IPS-15b (cell line): Measurements from ENCODE around the gene RPS27L.

Experiments used
- H3K27me3 ChIP-seq: one replicate; pipeline ENCODE4 v1.6.1; 2013; ENCODE audit warnings: low read length; ENCODE audit not compliant: control insufficient read depth, insufficient read depth
- H3K36me3 ChIP-seq: one replicate; pipeline ENCODE4 v1.6.1; 2013; ENCODE audit warnings: low read length; ENCODE audit not compliant: control insufficient read depth, insufficient read depth
- H3K4me1 ChIP-seq: one replicate; pipeline ENCODE4 v1.6.1; 2013; ENCODE audit warnings: mild to moderate bottlenecking, low read length; ENCODE audit not compliant: control insufficient read depth, insufficient read depth
- H3K4me3 ChIP-seq: one replicate; pipeline ENCODE4 v1.5.1; 2013; ENCODE audit warnings: low read depth, low read length
- H3K9ac ChIP-seq: one replicate; pipeline ENCODE4 v1.6.1; 2013; ENCODE audit warnings: low read depth, mild to moderate bottlenecking, low read length
- H3K9me3 ChIP-seq: one replicate; pipeline ENCODE4 v1.6.1; 2013; ENCODE audit warnings: mild to moderate bottlenecking, low read length; ENCODE audit not compliant: control insufficient read depth, insufficient read depth

RPS27L gene

GRCh38 chr15:63181648-63182047, 24.4 kb upstream of the RPS27L start:
- Histone ChIP-seq H3K9ac (no peak overlapping the region), H3K27me3 (no peaks in the 10 kb centered on the region), H3K36me3 (no peaks in the 10 kb centered on the region), H3K4me1 (no peaks in the 10 kb centered on the region), H3K4me3 (no peak overlapping the region), H3K9me3 (no peaks in the 10 kb centered on the region)

DNA sequence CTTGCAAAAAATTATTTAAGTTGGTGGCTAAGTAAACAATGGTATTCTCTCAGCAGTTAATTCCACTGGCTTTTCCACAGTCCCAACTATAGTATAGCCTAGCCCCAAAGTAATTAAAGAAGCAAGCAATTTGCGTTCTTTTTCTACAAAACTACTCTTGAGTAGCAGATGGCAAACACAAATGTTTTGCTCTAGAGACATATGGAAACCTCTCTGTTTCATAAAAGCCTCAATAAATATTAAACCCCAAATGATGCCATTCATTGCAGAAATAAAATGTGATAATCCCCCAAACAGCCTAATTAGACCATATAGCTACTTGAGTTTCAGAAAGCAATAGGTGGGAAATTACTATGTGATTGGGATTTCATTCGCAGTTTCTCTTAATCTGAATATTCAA, 23.5 kb upstream of the RPS27L start:
- no peaks in the 10 kb centered on the region for H3K27me3 ChIP-seq
- no peak overlapping the region for H3K4me3 ChIP-seq
- no peak overlapping the region for H3K9ac ChIP-seq
- H3K4me1 ChIP-seq = no peaks in the 10 kb centered on the region
- H3K36me3 ChIP-seq = no peaks in the 10 kb centered on the region
- no peaks in the 10 kb centered on the region for H3K9me3 ChIP-seq

DNA sequence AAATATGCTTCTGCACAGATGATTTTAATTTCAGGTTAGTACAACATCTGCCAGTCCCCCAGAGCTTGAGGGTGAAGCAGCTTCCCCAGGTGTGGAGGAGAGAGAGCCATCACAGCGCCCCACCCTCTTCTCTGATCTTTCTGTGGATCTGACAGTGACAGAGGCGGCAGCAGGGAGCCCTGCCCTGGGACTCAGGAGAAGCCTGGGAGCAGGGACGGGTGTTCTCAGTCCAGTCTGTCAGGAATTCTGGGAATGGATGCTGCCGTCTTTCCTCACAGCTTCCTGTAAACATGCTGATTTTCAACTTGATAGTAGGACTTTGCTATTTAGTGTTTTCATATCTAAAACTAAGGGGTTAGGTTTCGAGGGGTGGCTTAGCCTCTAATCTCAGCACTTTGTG, 20.8 kb upstream of the RPS27L start:
- no peaks in the 10 kb centered on the region for H3K36me3 ChIP-seq
- H3K27me3 ChIP-seq = no peaks in the 10 kb centered on the region
- no peaks in the 10 kb centered on the region for H3K4me1 ChIP-seq
- no peak overlapping the region for H3K9ac ChIP-seq
- H3K9me3 ChIP-seq = no peaks in the 10 kb centered on the region
- H3K4me3 ChIP-seq = no peak overlapping the region

GRCh38 chr15:63176302-63176701, 19.0 kb upstream of the RPS27L start:
- Histone ChIP-seq H3K27me3 (no peaks in the 10 kb centered on the region), H3K36me3 (no peaks in the 10 kb centered on the region), H3K4me1 (peaks cover 4% of the 10 kb centered on the region), H3K9ac (no peak overlapping the region), H3K4me3 (no peak overlapping the region), H3K9me3 (no peaks in the 10 kb centered on the region)

GRCh38 chr15:63172851-63173451, 15.7 kb upstream of the RPS27L start:
- no peak overlapping the region for H3K9ac ChIP-seq

GRCh38 chr15:63172376-63172775, 15.1 kb upstream of the RPS27L start:
- Histone ChIP-seq H3K36me3 (no peaks in the 10 kb centered on the region), H3K4me1 (peaks cover 4% of the 10 kb centered on the region), H3K4me3 (no peak overlapping the region), H3K9me3 (no peaks in the 10 kb centered on the region), H3K9ac (no peak overlapping the region), H3K27me3 (no peaks in the 10 kb centered on the region)

More at GRCh38 chr15:63172851-63173451, 15.7 kb upstream of the RPS27L start:
- H3K4me3 ChIP-seq = no peak overlapping the region
- no peaks in the 10 kb centered on the region for H3K36me3 ChIP-seq
- H3K27me3 ChIP-seq = no peaks in the 10 kb centered on the region
- peaks cover 4% of the 10 kb centered on the region for H3K4me1 ChIP-seq
- H3K9me3 ChIP-seq = no peaks in the 10 kb centered on the region

DNA sequence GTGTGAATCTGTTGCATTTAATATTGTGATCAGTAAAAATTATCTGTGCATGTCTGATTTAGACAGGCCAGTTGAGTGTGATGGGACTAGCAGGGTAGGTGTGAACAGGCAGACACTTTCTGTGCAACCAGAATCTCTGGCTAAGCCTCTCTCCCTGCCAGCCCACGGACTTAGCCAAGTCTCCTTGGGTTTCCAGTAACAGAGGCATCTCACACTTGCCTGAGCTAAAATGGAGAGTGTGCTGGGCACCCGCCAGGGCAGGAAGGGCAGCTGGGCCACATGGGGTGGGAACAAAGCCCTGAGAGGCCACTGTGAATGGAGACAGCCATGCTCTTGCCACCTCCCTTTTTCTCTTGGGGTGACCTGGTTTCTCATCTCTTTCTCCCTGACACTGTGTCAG, 12.5 kb upstream of the RPS27L start:
- Histone ChIP-seq H3K27me3 (no peaks in the 10 kb centered on the region), H3K9me3 (no peaks in the 10 kb centered on the region), H3K36me3 (no peaks in the 10 kb centered on the region)

GRCh38 chr15:63166219-63166618, 8.9 kb upstream of the RPS27L start:
- Histone ChIP-seq H3K27me3 (no peaks in the 10 kb centered on the region), H3K9me3 (no peaks in the 10 kb centered on the region), H3K4me1 (no peaks in the 10 kb centered on the region), H3K4me3 (no peak overlapping the region), H3K9ac (no peak overlapping the region), H3K36me3 (no peaks in the 10 kb centered on the region)

More for the DNA sequence above, 12.5 kb upstream of the RPS27L start:
- H3K4me3 ChIP-seq = no peak overlapping the region
- H3K9ac ChIP-seq = no peak overlapping the region
- peaks cover 4% of the 10 kb centered on the region for H3K4me1 ChIP-seq

GRCh38 chr15:63165166-63165859, 8.0 kb upstream of the RPS27L start:
- H3K27me3 ChIP-seq = no peaks in the 10 kb centered on the region
- H3K4me3 ChIP-seq = no peak overlapping the region
- H3K9ac ChIP-seq = no peak overlapping the region
- H3K9me3 ChIP-seq = no peaks in the 10 kb centered on the region
- H3K4me1 ChIP-seq = no peaks in the 10 kb centered on the region
- H3K36me3 ChIP-seq = no peaks in the 10 kb centered on the region

- no peaks in the 10 kb centered on the region for H3K27me3 ChIP-seq
- no peaks in the 10 kb centered on the region for H3K36me3 ChIP-seq
- no peak overlapping the region for H3K4me3 ChIP-seq
- no peak overlapping the region for H3K9ac ChIP-seq
- H3K4me1 ChIP-seq = no peaks in the 10 kb centered on the region
- H3K9me3 ChIP-seq = no peaks in the 10 kb centered on the region
Measured at GRCh38 chr15:63163217-63163616, 5.9 kb upstream of the RPS27L start.

GRCh38 chr15:63160638-63161037, 3.4 kb upstream of the RPS27L start:
- Histone ChIP-seq H3K4me1 (peaks cover under 1% of the 10 kb centered on the region), H3K4me3 (no peak overlapping the region), H3K9me3 (no peaks in the 10 kb centered on the region), H3K9ac (no peak overlapping the region), H3K36me3 (no peaks in the 10 kb centered on the region), H3K27me3 (no peaks in the 10 kb centered on the region)

DNA sequence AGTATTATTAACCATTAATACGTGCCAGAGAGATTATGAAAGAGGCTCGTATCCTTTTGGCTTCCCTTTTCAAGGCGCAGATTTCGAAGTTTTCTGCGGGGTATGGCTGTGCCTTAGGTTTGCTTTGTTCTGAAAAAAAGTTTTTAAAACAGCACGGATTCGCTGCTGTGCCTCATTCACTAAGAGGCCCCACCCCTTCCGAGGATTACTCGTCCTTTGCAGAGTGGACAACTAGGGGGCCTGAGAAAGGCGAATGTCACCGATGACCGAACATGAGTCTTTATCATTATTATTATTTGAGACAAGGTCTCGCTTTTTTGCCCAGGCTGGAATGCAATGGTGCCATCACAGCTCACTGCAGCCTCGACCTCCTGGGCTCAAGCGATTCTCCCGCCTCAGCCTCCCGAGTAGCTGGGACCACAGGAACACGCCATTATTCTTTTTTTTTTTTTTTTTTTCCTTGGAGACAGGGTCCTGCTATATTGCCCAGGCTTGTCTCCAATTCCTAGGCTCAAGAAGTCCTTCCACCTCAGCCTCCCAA, 684 bp upstream of the RPS27L start:
- Histone ChIP-seq H3K9ac (peak overlapping the region; percentile 86), H3K27me3 (no peaks in the 10 kb centered on the region), H3K4me1 (peaks cover 3% of the 10 kb centered on the region), H3K9me3 (no peaks in the 10 kb centered on the region), H3K4me3 (peak overlapping the region; percentile 92), H3K36me3 (peaks cover 8% of the 10 kb centered on the region)
